Sigmoid colon (tissue), 7 donors: ENCODE measurements around the gene AIG1. TPM values are rescaled to one million over a fixed set of nuclear protein-coding genes. Genes with fewer than 3 reads are reported as not detected.
"Not testable (repeated sequence)": the region's sequence is repeated elsewhere in the genome, so short reads cannot be mapped to it uniquely, and the experiment has no call there.

Experiments used
- DNase-seq: peaks from one replicate; pipeline ENCODE4 v3.0.0-alpha.2; 2019
- H3K27ac ChIP-seq, 4 donors: fragments of 200-600 bp; sonication (generic); one replicate each; pipeline ENCODE4 v1.5.1; 2016 to 2019; ENCODE audit warnings: mild to moderate bottlenecking in 1 of 4
- H3K27me3 ChIP-seq, 3 donors: fragments of 200-600 bp; sonication (generic); one replicate each; pipeline ENCODE4 v1.5.1; 2019; ENCODE audit warnings: mild to moderate bottlenecking in 1 of 3
- H3K36me3 ChIP-seq, 4 donors: fragments of 200-600 bp; sonication (generic); one replicate each; pipeline ENCODE4 v1.5.1; 2016 to 2019
- H3K4me1 ChIP-seq, 4 donors: fragments of 200-600 bp; sonication (generic); one replicate each; pipeline ENCODE4 v1.5.1; 2017 to 2019
- H3K4me3 ChIP-seq, 4 donors: fragments of 200-600 bp; sonication (generic); one replicate each; pipeline ENCODE4 v1.5.1; 2017 to 2019; ENCODE audit warnings: mild to moderate bottlenecking in 2 of 4, moderate library complexity in 1 of 4
- H3K9me3 ChIP-seq, 4 donors: fragments of 200-600 bp in 3 of 4; sonication (generic) in 3 of 4; one replicate each; pipeline versions ENCODE4 v1.5.1 to v1.6.1; 2013 to 2019
- CTCF ChIP-seq, 4 experiments: fragments of 450-650 bp in 3 of 4; fragments of 200-600 bp in 1 of 4; IDR thresholded peaks; one replicate each; pipeline ENCODE4 v1.5.1; 2016 to 2019; ENCODE audit warnings: antibody characterized with exemption in 4 of 4, mild to moderate bottlenecking in 3 of 4, moderate library complexity in 2 of 4
- EP300 ChIP-seq, 4 donors: sonication (generic); formaldehyde crosslinking; IDR thresholded peaks; one replicate each; pipeline ENCODE4 v1.6.1; 2017; ENCODE audit warnings: antibody characterized with exemption in 4 of 4
- POLR2A ChIP-seq, 2 donors: fragments of 450-650 bp; IDR thresholded peaks; one replicate each; pipeline ENCODE4 v1.6.1; 2016; ENCODE audit warnings: antibody characterized with exemption in 2 of 2, mild to moderate bottlenecking in 2 of 2, moderate library complexity in 2 of 2
- POLR2AphosphoS5 ChIP-seq, 4 donors: sonication (generic); formaldehyde crosslinking; IDR thresholded peaks; one replicate each; pipeline ENCODE4 v1.6.1; 2017; ENCODE audit warnings: antibody characterized with exemption in 4 of 4
- WGBS, 2 donors: extraction: QIAGEN DNeasy Blood & Tissue Kit; methylation state at CpG; one replicate each; pipeline ENCODE4 v1.1.7; 2013; 5-methylcytosine and 5-hydroxymethylcytosine counted together
- intact Hi-C: fragments of 100-400 bp; cut with DNase I; formaldehyde crosslinking; loops from one replicate; pipeline ENCODE4 v1.15.1; 2023
- polyA plus RNA-seq, 3 donors: library from polyadenylated mRNA; stranded (reverse); fragments of 200-250 nt; gene quantifications; one replicate each; pipeline ENCODE4 v1.2.3, GENCODE V29; 2013
- total RNA-seq, 4 donors: library from RNA; depleted of rRNA; stranded (reverse); fragments of >200 nt; gene quantifications; one replicate each; pipeline ENCODE4 v1.1.0, GENCODE V29; 2016
- donor health status: healthy with polysubstance abuse.
- donor health status: Bipolar disorder and iron deficiency.
- donor health status: healthy.

Gene AIG1
- total and polyA plus RNA-seq, 7 donors = 10.9 to 30.7 (median 20.6) TPM

- TF ChIP-seq POLR2AphosphoS5 (IDR thresholded peaks at IDR 0.05) = no peak
- no peak for TF ChIP-seq POLR2A (IDR thresholded peaks at IDR 0.05)
- Histone ChIP-seq H3K4me3 (no peak overlapping the region), H3K9me3 (peaks cover 0 to 5% (median 0%) of the 10 kb centered on the region in 4 donors), H3K27me3 (no peaks in the 10 kb centered on the region), H3K27ac (no peak overlapping the region), H3K36me3 (no peaks in the 10 kb centered on the region), H3K4me1 (no peaks in the 10 kb centered on the region)
- WGBS, 2 donors = 80 to 84% methylated on average over 6 of the region's 6 CpGs
- DNase-seq = no peak
- intact Hi-C loops = no loop called here
Observed at GRCh38 chr6:143078468-143079324, 18.0 kb downstream of the AIG1 start.

GRCh38 chr6:143079325-143079640, 18.6 kb downstream of the AIG1 start:
- no peak overlapping the region for H3K4me3 ChIP-seq
- no peak for TF ChIP-seq POLR2AphosphoS5 (IDR thresholded peaks at IDR 0.05)
- TF ChIP-seq POLR2A (IDR thresholded peaks at IDR 0.05) = no peak
- TF ChIP-seq EP300 (IDR thresholded peaks at IDR 0.05) = no peak
- TF ChIP-seq CTCF (IDR thresholded peaks at IDR 0.05) = no peak
- no peaks in the 10 kb centered on the region for H3K36me3 ChIP-seq
- no peak for DNase-seq
- intact Hi-C loops = no loop called here
- H3K9me3 ChIP-seq = peaks cover 0 to 4% (median 0%) of the 10 kb centered on the region in 4 donors
- H3K4me1 ChIP-seq = no peaks in the 10 kb centered on the region
- H3K27me3 ChIP-seq = no peaks in the 10 kb centered on the region
- H3K27ac ChIP-seq = no peak overlapping the region

GRCh38 chr6:143082274-143082673, 21.6 kb downstream of the AIG1 start:
- 96% methylated on average over 9 of the region's 9 CpGs for WGBS, 2 donors
- intact Hi-C loops, DNase-seq, H3K4me1 ChIP-seq, H3K27ac ChIP-seq, H3K27me3 ChIP-seq, H3K4me3 ChIP-seq, H3K36me3 ChIP-seq, H3K9me3 ChIP-seq: not testable (repeated sequence)

GRCh38 chr6:143084019-143084418, 23.3 kb downstream of the AIG1 start:
- WGBS, 2 donors = 94 to 95% methylated on average over 8 of the region's 8 CpGs
- H3K4me3 ChIP-seq, intact Hi-C loops, H3K27me3 ChIP-seq, H3K9me3 ChIP-seq, H3K4me1 ChIP-seq, H3K36me3 ChIP-seq, H3K27ac ChIP-seq, DNase-seq: not testable (repeated sequence)

- H3K36me3 ChIP-seq, H3K27me3 ChIP-seq, intact Hi-C loops, H3K4me1 ChIP-seq, H3K4me3 ChIP-seq, H3K27ac ChIP-seq, DNase-seq, H3K9me3 ChIP-seq: not testable (repeated sequence)
- WGBS, 2 donors = 95 to 97% methylated on average over 11 of the region's 11 CpGs
Observed at GRCh38 chr6:143087335-143087734, 26.6 kb downstream of the AIG1 start.

- intact Hi-C loops = no loop called here
- Histone ChIP-seq H3K27me3 (no peaks in the 10 kb centered on the region), H3K9me3 (no peaks in the 10 kb centered on the region), H3K4me3 (no peak overlapping the region), H3K4me1 (no peaks in the 10 kb centered on the region), H3K27ac (no peak overlapping the region), H3K36me3 (no peaks in the 10 kb centered on the region)
- WGBS, 2 donors = 92 to 95% methylated on average over 2 of the region's 2 CpGs
- no peak for DNase-seq
- TF ChIP-seq POLR2AphosphoS5 (IDR thresholded peaks at IDR 0.05) = no peak
- no peak for TF ChIP-seq CTCF (IDR thresholded peaks at IDR 0.05)
- no peak for TF ChIP-seq EP300 (IDR thresholded peaks at IDR 0.05)
- no peak for TF ChIP-seq POLR2A (IDR thresholded peaks at IDR 0.05)
Observed at GRCh38 chr6:143087856-143088255, 27.2 kb downstream of the AIG1 start.
